Sciatic nerve (tissue), 2 donors: ENCODE results near the gene TTC21B. TPM values are rescaled to one million over a fixed set of nuclear protein-coding genes. Genes with fewer than 3 reads are reported as not detected.

Source experiments
- ATAC-seq: fragments of 200-7000 bp; cut with Tn5 transposase; one replicate; pipeline ENCODE4 v1.9.1; 2020; ENCODE audit warnings: mild to moderate bottlenecking, moderate library complexity
- DNase-seq: peaks from one replicate; pipeline ENCODE4 v3.0.0-alpha.2; 2020; ENCODE audit warnings: low spot score
- intact Hi-C: fragments of 100-400 bp; cut with DNase I; formaldehyde crosslinking; loops from one replicate; pipeline ENCODE4 v1.14.2; 2022
- total RNA-seq: library from RNA; stranded (reverse); fragmentation: NEBNext Ultra II Directional; extraction: Animal tissue kit (Norgen Biotek cat#: 25700); gene quantifications from one replicate; pipeline ENCODE4 v1.2.1, GENCODE V29; 2021
- donor health status: DM: no; HTN: no; CAD: no.
- donor health status: DM: no; HTN: no; CAD: no.

Gene TTC21B
- total RNA-seq, 1 donor from 2014 or later, result 36.8 TPM

DNA sequence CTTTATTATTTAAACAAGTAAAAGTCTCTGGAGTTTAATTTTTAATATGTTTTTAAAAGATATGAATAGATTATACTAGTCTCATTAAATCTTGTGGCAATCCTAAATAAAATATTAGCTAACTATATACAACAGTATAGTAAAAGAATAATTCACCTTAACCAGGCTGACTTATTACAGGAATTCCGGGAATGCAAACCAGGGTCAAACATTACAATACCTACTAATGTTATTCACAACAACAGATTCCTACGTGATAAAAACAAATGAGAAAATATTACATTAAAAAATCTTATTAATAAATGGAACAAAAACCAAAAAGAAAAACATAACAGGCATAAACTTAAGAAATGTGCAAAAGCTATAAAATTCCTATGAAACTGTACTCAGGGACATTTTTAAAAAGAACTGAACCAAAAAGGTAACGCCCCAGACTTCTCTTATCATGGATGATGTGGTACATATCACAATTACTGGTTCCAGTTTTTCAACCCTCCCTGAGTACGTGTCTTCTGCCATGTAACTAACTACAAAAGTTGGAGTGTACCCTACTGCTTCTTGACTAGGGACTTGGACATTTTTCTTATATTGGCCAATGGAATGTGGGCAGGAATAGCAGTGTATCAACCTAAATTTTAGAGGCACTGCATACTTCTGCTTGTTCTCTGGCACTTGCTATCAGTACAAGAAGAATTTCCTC, 20.2 kb downstream of the TTC21B start:
- no peak for ATAC-seq
- intact Hi-C loops, result no loop called here
- no peak for DNase-seq

DNA sequence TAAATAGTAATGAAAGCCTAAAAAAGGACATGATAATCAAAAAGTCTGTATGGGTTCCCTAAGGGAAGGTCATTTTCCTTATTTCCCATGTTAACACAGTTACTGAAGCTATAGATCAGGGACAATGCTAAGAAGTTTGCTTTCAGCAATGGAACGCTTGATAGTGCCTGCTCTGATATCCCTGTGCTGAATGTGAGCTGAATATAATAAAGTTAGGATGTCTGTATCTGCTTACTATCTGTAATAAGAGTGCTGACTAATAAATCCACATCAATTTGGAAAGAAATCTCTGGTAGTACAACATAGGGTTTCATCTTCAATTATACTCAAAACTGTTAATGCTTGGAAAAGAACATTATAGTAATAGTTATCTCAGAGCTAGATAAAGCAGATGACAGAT, 25.8 kb downstream of the TTC21B start:
- intact Hi-C loops, result no loop called here
- ATAC-seq, result no peak
- no peak for DNase-seq

- intact Hi-C loops, result no loop called here
- DNase-seq, result no peak
- ATAC-seq, result no peak
Measured at GRCh38 chr2:165927353-165927752, 26.2 kb downstream of the TTC21B start.

DNA sequence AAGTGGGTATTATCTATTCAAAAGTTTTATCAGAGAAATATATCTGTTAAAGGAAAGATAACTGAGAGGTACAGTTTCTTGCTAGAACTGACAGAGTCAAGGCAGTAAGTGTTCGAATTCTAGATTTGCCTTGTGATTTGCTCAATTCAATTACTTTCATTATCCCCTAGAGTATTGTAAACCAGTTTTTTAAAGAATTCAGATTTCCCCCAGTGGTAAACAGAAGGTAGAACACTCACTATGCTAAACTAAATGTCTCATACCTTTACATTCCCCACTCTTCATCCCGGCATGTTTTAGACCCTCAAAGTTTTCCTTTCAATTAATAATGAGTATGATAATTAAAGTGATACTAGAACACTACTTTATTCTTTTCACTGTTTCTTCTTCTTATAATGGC, 28.6 kb downstream of the TTC21B start:
- DNase-seq (no peak), ATAC-seq (no peak)
- intact Hi-C loops, result no loop called here

DNA sequence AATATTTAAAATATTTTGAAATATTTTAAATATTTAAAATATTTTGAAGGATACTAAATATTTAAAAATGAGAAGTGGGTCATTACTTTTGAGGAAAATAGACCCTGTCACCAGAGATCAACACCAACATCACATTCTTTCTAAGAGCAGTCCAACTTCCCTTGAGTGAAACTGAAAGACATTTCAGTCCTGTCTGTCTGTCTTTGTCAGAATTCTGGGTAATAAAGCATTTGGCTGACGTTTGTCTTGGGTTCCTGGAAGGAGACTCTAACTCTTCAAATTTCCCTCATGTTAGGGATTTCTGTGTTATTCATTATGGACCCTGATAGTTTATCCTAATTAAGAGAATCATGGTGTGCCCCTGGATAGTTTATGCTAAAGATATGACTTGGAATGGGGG, 32.8 kb downstream of the TTC21B start:
- ATAC-seq, result no peak
- intact Hi-C loops, result no loop called here
- no peak for DNase-seq

GRCh38 chr2:165913636-165914035, 39.9 kb downstream of the TTC21B start:
- DNase-seq, result no peak

DNA sequence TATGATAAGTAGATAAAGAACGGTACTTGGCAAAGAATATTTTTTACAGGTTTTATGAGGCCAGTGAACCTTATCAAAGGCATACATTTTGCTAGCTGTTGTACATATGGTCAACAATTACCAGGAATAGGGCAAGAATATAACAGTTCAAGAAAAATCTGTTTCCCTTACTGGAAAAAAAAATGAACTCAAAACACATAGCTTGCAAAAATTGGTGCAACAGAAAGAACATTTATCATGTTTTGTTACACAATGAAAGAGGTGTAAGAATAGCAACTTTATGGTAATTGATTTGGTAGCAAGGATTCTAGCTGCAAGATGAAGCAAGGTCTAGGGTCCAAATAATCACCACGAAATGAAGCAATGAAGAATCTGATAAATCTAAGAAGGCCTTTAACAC, 41.6 kb downstream of the TTC21B start:
- intact Hi-C loops, result no loop called here
- no peak for ATAC-seq

More at GRCh38 chr2:165913636-165914035, 39.9 kb downstream of the TTC21B start:
- ATAC-seq, result no peak
- intact Hi-C loops, result no loop called here

GRCh38 chr2:165911231-165911630, 42.3 kb downstream of the TTC21B start:
- intact Hi-C loops, result no loop called here
- DNase-seq (no peak), ATAC-seq (no peak)

More for the DNA sequence above, 41.6 kb downstream of the TTC21B start:
- DNase-seq, result no peak

DNA sequence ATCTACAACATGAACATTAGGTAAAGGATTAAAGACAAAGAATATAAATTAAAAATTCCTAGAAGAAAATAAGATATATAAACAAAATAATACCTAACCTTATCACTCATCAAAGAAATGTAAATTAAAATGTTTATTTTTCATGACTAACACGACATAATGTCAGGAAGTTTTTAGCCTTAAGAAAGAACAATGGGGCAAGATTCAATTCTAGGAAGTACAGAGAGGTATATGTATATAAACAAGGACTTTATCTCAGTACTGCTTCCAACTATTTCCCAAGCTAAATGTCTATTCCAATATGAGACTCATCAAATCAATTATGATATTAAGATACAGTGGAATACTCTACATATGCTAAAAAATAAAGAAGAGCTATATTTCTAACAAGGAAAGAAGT, 44.1 kb downstream of the TTC21B start:
- intact Hi-C loops, result no loop called here
- ATAC-seq (no peak), DNase-seq (no peak)

DNA sequence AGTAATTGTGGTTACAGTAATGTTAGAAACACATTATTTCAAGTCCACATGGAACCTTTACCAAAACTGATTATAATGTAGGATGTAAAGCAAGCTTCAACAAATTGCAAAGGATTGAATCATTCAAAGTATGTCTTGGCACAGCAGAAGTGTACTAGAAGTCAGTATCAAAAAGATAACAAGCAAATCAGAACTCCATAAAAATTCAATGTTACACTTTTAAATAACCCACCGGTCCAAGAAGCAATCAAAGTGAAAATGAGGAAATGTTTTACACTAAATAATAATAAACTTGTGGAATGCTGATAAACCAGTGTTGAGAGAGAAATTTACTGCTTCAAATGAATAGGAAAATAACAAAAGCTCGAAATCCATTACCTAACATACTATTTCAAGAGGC, 47.7 kb downstream of the TTC21B start:
- DNase-seq, result no peak
- intact Hi-C loops, result no loop called here
- no peak for ATAC-seq

DNA sequence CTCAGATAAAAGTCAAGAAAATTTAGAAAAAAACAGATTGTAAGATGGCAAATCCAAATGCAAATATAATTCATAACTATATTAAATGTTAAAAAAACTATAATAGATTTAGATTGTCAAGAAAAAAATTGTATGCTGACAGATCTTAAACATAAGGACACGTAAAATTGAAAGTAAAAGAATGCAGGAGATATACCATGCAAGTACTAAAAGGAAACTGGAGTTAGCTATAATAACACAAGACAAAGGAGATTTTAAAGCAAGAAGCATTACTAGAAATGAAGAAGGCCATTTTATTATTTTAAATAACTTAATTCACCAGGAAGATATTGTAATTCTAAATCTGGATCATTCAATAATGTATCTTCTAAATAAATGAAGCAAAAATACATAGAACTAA, 48.3 kb downstream of the TTC21B start:
- intact Hi-C loops, result no loop called here
- ATAC-seq (no peak), DNase-seq (no peak)

GRCh38 chr2:165904432-165904831, 49.1 kb downstream of the TTC21B start:
- ATAC-seq (no peak), DNase-seq (no peak)
- intact Hi-C loops, result no loop called here

GRCh38 chr2:165903406-165903805, 50.2 kb downstream of the TTC21B start:
- ATAC-seq, result no peak
- DNase-seq, result no peak
- intact Hi-C loops, result no loop called here

DNA sequence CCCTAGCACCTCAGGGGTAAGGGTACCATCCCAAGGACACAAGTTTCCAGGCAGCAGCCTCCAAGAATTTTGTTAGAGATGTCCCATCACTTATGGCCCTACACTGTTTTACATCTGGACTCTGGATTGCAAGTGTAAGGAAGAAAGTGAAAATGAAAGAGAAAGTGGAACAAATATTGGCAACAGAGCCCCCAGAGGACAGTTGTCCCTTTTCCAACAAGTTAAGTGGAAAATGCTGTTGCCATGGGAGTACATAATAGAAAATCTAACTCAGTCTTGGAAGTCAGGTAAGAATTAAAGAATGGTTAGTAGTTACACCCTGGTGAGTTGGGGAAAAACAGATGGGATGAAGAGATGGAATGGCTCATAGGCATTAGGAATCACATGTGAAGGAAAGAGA, 50.6 kb downstream of the TTC21B start:
- DNase-seq (no peak), ATAC-seq (peak; percentile 86)
- intact Hi-C loops, result no loop called here

DNA sequence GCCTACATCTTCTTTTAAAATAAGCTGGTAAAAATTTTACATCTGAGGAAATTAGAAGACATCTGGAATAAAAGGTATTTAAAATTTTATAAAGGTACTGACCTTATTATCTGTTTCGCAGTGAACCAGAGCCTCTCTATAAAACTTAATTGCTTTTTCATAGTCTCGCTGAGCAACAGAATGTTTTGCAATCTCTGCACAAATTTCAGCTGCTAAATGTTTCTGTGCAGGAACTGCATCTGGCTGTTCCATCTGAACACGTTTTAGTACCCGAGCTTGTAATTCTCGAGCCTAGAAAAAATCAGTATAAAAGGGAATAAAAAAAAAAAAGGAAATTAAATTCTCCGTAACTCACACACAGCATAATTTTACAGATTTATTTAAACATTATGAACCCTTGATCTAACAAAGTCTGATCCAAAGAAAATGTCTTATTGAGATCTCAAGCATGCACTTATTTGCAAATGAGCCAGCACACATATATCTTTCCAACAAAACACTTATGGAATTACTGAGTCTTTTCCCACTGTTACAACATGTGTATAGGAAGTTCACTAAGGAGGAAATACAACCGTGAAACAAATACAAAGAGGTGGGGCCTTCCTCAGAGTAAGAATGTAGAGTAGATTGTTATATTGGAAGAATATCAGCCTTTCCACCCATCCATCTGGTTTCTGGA, 51.8 kb downstream of the TTC21B start:
- ATAC-seq (no peak), DNase-seq (no peak)
- intact Hi-C loops, result no loop called here

GRCh38 chr2:165899311-165899710, 54.3 kb downstream of the TTC21B start:
- intact Hi-C loops, result no loop called here
- DNase-seq, result no peak
- ATAC-seq, result no peak

- DNase-seq, result no peak
- intact Hi-C loops, result no loop called here
- no peak for ATAC-seq
Measured at GRCh38 chr2:165898381-165898780, 55.2 kb downstream of the TTC21B start.

- intact Hi-C loops, result no loop called here
- ATAC-seq (peak; percentile 86), DNase-seq (no peak)
Measured at GRCh38 chr2:165897726-165898125, 55.9 kb downstream of the TTC21B start.

- ATAC-seq, result no peak
- intact Hi-C loops, result no loop called here
- no peak for DNase-seq
Measured at GRCh38 chr2:165897074-165897473, 56.5 kb downstream of the TTC21B start.

GRCh38 chr2:165895974-165896373, 57.6 kb downstream of the TTC21B start:
- intact Hi-C loops, result no loop called here
- DNase-seq (no peak), ATAC-seq (no peak)

DNA sequence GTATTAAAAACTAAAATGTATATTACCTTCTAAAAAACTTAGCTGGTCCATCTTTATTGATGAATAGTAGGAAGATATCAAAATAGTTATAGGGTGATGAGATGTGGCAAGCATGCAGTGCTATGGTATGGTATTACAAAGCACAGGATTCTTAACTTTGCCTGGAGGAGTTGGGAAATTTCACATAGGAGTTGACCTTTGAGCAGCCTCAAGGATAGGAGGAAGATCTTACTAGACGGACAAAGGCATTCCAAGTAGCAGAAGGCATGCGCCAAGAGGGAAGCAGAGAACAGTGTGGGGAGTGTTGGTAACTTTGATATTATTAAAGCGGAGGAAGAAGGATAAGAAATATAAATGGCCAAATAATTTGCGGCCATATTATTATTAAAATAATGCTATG, 60.0 kb downstream of the TTC21B start:
- intact Hi-C loops, result no loop called here
- ATAC-seq, result no peak

More for the DNA sequence above, 60.0 kb downstream of the TTC21B start:
- DNase-seq, result no peak
